SK-N-SH (cell line): ENCODE results near the gene SLC8A2. TPM values are rescaled to one million over a fixed set of nuclear protein-coding genes. Genes with fewer than 3 reads are reported as not detected.

Experiments
- CTCF ChIA-PET: fragments of 300-600, 350-600 bp; formaldehyde crosslinking; extraction: SDS; loops from one replicate; lab custom pipeline; 2021; lab: Yijun Ruan, JAX
- POLR2A ChIA-PET: fragments of 350-600 bp; sonication (Branson Sonifier 250); formaldehyde crosslinking; extraction: SDS; loops from one replicate; lab custom pipeline; 2020; ENCODE audit warnings: antibody characterized with exemption, inconsistent platforms; lab: Yijun Ruan, JAX
- DNase-seq: peaks from one replicate; pipeline ENCODE4 v3.0.0; 2012
- H2AFZ ChIP-seq: fragments of 200-600 bp; sonication (generic); 2 replicates; pipeline ENCODE4 v1.8.1; 2016; ENCODE audit warnings: antibody characterized with exemption, mild to moderate bottlenecking, low read depth
- H3F3A ChIP-seq: fragments of 200-600 bp; sonication (generic); replicated peaks from 2 replicates; pipeline ENCODE3; 2016; ENCODE audit warnings: antibody characterized with exemption, mild to moderate bottlenecking; ENCODE audit not compliant: insufficient read depth
- H3K27ac ChIP-seq, 2 experiments: fragments of 200-500 bp in 1 of 2; fragments of 200-600 bp in 1 of 2; sonication (Bioruptor generic) in 1 of 2; sonication (generic), shearing (Covaris generic) in 1 of 2; 2 replicates each; pipeline versions ENCODE4 v1.5.1 to v1.6.1; 2014 to 2016; ENCODE audit warnings: low read depth in 2 of 2, inconsistent platforms in 1 of 2, low read length in 1 of 2, mild to moderate bottlenecking in 1 of 2, mixed read lengths in 1 of 2
- H3K27me3 ChIP-seq: fragments of 200-600 bp; sonication (generic), shearing (Covaris generic); 2 replicates; pipeline ENCODE4 v1.6.1; 2016; ENCODE audit warnings: mixed run types; ENCODE audit not compliant: insufficient read depth
- H3K36me3 ChIP-seq, 2 experiments: fragments of 200-500 bp in 1 of 2; fragments of 200-600 bp in 1 of 2; sonication (Bioruptor generic) in 1 of 2; sonication (generic) in 1 of 2; replicated peaks in 1 of 2; 2 replicates each; pipeline versions ENCODE3 to v1.5.1; 2014 to 2016; ENCODE audit warnings: low read length in 1 of 2, mild to moderate bottlenecking in 1 of 2; ENCODE audit not compliant: insufficient read depth in 2 of 2, control insufficient read depth in 1 of 2
- H3K4me1 ChIP-seq, 2 experiments: fragments of 200-500 bp in 1 of 2; fragments of 200-600 bp in 1 of 2; sonication (Bioruptor generic) in 1 of 2; sonication (generic), shearing (Covaris generic) in 1 of 2; 2 replicates each; pipeline versions ENCODE4 v1.5.1 to v1.6.1; 2014 to 2016; ENCODE audit warnings: low read depth in 1 of 2, low read length in 1 of 2, mixed run types in 1 of 2; ENCODE audit not compliant: insufficient read depth in 2 of 2, control insufficient read depth in 1 of 2
- H3K4me2 ChIP-seq: fragments of 200-600 bp; sonication (generic), shearing (Covaris generic); 2 replicates; pipeline ENCODE4 v1.6.1; 2017; ENCODE audit warnings: mixed run types
- H3K4me3 ChIP-seq, 2 experiments: fragments of 200-500 bp in 1 of 2; fragments of 200-600 bp in 1 of 2; sonication (Bioruptor generic) in 1 of 2; sonication (generic), shearing (Covaris generic) in 1 of 2; 2 replicates each; pipeline versions ENCODE4 v1.5.1 to v1.8.1; 2014 to 2016; ENCODE audit warnings: low read depth in 2 of 2, inconsistent platforms in 1 of 2, low read length in 1 of 2, mild to moderate bottlenecking in 1 of 2, mixed read lengths in 1 of 2, moderate library complexity in 1 of 2
- H3K79me2 ChIP-seq: fragments of 200-600 bp; sonication (generic); 2 replicates; pipeline ENCODE4 v1.8.1; 2017; ENCODE audit warnings: mild to moderate bottlenecking; ENCODE audit not compliant: insufficient read depth
- H3K9ac ChIP-seq: fragments of 200-600 bp; sonication (generic); 2 replicates; pipeline ENCODE4 v1.6.1; 2017; ENCODE audit warnings: mixed run types
- H3K9me2 ChIP-seq: fragments of 200-600 bp; sonication (generic); 2 replicates; pipeline ENCODE4 v1.6.1; 2017; ENCODE audit warnings: mixed run types
- H3K9me3 ChIP-seq: fragments of 200-600 bp; sonication (generic); 2 replicates; pipeline ENCODE4 v1.6.1; 2017; ENCODE audit warnings: mixed run types, mild to moderate bottlenecking, moderate library complexity
- H4K20me1 ChIP-seq: fragments of 200-600 bp; sonication (generic); 2 replicates; pipeline ENCODE4 v1.6.1; 2017; ENCODE audit warnings: mild to moderate bottlenecking, mixed run types; ENCODE audit not compliant: insufficient read depth
- ELF1 ChIP-seq: IDR thresholded peaks from 2 replicates; pipeline ENCODE4 v1.4.0; 2012
- EP300 ChIP-seq, 2 experiments: IDR thresholded peaks; 2 replicates each; pipeline versions ENCODE4 v1.4.0 to v1.6.1; 2012; ENCODE audit warnings: borderline replicate concordance in 1 of 2, low read depth in 1 of 2, low read length in 1 of 2
- JUND ChIP-seq: IDR thresholded peaks from 2 replicates; pipeline ENCODE4 v1.4.0; 2012
- MXI1 ChIP-seq: IDR thresholded peaks from 2 replicates; pipeline ENCODE4 v1.6.1; 2012; ENCODE audit warnings: mild to moderate bottlenecking, low read depth, low read length, improper control_type of control experiment
- POLR2AphosphoS5 ChIP-seq: IDR thresholded peaks from 2 replicates; pipeline ENCODE4 v1.6.1; 2012; ENCODE audit warnings: low read depth, low read length
- RAD21 ChIP-seq: IDR thresholded peaks from 2 replicates; pipeline ENCODE4 v1.6.1; 2012; ENCODE audit warnings: mild to moderate bottlenecking, low read length
- RXRA ChIP-seq: IDR thresholded peaks from 2 replicates; pipeline ENCODE4 v1.4.0; 2012; ENCODE audit warnings: low read depth, mild to moderate bottlenecking, borderline replicate concordance
- SIN3A ChIP-seq: IDR thresholded peaks from 2 replicates; pipeline ENCODE4 v1.6.1; 2012; ENCODE audit warnings: low read depth, mild to moderate bottlenecking, low read length, moderate library complexity, borderline replicate concordance
- TAF1 ChIP-seq: IDR thresholded peaks from 2 replicates; pipeline ENCODE4 v1.6.1; 2012; ENCODE audit warnings: low read depth, mild to moderate bottlenecking, low read length, moderate library complexity, borderline replicate concordance
- TCF12 ChIP-seq: IDR thresholded peaks from 2 replicates; pipeline ENCODE4 v1.4.0; 2012
- TEAD4 ChIP-seq: IDR thresholded peaks from 2 replicates; pipeline ENCODE4 v1.4.0; 2012; ENCODE audit warnings: mild to moderate bottlenecking, borderline replicate concordance; ENCODE audit not compliant: insufficient read depth
- WGBS: methylation state at CpG from one replicate; pipeline ENCODE4 v1.1.6; 2017; ENCODE audit warnings: low lambda C conversion rate; 5-methylcytosine and 5-hydroxymethylcytosine counted together
- polyA plus RNA-seq, 3 experiments: library from polyadenylated mRNA; depleted of rRNA; stranded (reverse); fragments of >200 nt; gene quantifications; 2 replicates each; pipeline ENCODE4 v1.2.3, GENCODE V29; 2012
- TF ChIP-seq, protein P1 (sequence below): IDR thresholded peaks from 2 replicates; pipeline ENCODE4 v1.4.0; 2012; ENCODE audit warnings: low read depth, borderline replicate concordance
- TF ChIP-seq, protein P2 (sequence below): IDR thresholded peaks from 2 replicates; pipeline ENCODE4 v1.4.0; 2012; ENCODE audit warnings: low read depth

SLC8A2 gene
- polyA plus RNA-seq, 1 of the 3 experiments (the other 2 are of a cell fraction): 0.58 TPM

DNA sequence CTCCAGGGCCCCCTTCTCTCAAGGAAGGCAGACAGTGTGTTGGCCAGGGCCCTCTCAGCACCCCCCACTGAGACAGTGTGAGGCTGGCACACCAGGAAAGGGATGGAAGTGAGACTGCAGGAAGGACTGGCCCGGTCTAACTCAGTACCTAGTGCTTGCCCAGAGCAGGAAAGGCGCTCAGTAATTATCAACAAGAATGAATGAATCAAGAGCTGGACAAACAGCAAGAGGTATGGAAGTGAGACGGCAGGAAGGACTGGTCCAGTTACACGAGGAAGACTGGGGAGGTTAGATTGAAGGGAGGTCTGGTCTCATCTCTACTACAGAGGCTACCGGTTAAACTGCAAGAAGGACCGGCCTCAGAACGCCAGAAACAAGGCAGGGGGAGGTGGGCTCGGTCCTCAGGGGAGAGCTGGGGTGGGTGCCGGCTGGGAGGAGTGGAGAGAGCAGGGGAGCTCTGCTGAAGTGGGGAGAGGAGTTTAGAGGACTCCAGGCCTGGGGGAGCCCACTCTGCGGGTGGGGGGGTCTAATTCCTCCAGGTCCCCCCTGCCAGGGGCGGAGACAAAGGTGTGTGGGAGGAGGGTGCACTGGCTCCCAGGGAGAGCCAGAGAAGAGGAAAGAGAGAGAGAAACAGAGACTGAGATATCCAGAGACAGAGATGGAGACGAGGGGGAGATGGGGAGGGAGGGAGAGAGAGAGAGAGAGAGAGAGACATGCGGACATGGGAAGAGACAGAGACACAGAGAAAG, 1.1 kb downstream of the SLC8A2 start:
- Histone ChIP-seq H3K27me3 (peaks cover 6% of the 10 kb centered on the region; the same call in 1 of the 2 replicates), H3K9me2 (no peaks in the 10 kb centered on the region), H3K9me3 (no peaks in the 10 kb centered on the region), H3K4me1 (peaks cover 0 to 18% of the 10 kb centered on the region in 2 experiments; a peak in 1 of 4 replicates), H3K27ac (no peak overlapping the region), H3F3A (peaks cover 3% of the 10 kb centered on the region), H3K36me3 (no peaks in the 10 kb centered on the region), H3K79me2 (no peaks in the 10 kb centered on the region), H3K9ac (no peak overlapping the region), H4K20me1 (no peaks in the 10 kb centered on the region), H3K4me2 (no peak overlapping the region), H2AFZ (no peak overlapping the region), H3K4me3 (peak overlapping the region in 1 of 2 experiments; percentile 49; a peak in 1 of 4 replicates)
- no peak for DNase-seq
- TF ChIP-seq RAD21 (no peak), MXI1 (no peak), POLR2AphosphoS5 (no peak), TAF1 (no peak), RXRA (no peak), TCF12 (no peak)
- TF ChIP-seq, protein P1, sequence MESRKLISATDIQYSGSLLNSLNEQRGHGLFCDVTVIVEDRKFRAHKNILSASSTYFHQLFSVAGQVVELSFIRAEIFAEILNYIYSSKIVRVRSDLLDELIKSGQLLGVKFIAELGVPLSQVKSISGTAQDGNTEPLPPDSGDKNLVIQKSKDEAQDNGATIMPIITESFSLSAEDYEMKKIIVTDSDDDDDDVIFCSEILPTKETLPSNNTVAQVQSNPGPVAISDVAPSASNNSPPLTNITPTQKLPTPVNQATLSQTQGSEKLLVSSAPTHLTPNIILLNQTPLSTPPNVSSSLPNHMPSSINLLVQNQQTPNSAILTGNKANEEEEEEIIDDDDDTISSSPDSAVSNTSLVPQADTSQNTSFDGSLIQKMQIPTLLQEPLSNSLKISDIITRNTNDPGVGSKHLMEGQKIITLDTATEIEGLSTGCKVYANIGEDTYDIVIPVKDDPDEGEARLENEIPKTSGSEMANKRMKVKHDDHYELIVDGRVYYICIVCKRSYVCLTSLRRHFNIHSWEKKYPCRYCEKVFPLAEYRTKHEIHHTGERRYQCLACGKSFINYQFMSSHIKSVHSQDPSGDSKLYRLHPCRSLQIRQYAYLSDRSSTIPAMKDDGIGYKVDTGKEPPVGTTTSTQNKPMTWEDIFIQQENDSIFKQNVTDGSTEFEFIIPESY: no peak
- CTCF ChIA-PET: interaction anchor here (1.2 to 6.7 kb wide), 3 partner anchors 13 to 45 kb away, joined by 3 to 47 read pairs (median 14); partner anchors contain the start of gene KPTN
- 23% methylated on average over 13 of the region's 13 CpGs for WGBS
- POLR2A ChIA-PET: no interaction called here

DNA sequence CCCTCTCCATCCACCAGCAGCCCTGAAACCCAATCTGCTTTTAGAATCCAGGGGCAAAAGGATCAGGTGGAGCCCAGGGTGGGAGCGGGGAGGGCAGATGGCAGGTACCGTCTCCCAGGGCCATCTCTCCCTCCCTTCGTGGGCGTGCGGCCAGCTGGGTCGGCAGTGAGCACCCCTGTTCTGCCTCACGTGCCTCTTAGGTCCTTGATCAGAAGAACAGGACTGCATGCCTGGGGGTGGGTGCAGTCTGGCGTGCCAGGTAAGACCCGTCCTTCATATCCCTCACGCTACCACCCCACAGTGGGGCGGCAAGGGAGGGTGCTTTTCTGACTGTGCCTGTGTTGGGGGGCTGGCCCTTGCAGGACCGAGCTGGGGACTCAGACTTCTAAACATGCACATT, 2.0 kb downstream of the SLC8A2 start:
- Histone ChIP-seq H3K9ac (no peak overlapping the region), H3K27ac (no peak overlapping the region), H3K4me2 (no peak overlapping the region), H3K36me3 (no peaks in the 10 kb centered on the region), H2AFZ (no peak overlapping the region), H3K27me3 (peaks cover 6% of the 10 kb centered on the region; the same call in 1 of the 2 replicates), H4K20me1 (no peaks in the 10 kb centered on the region), H3K4me1 (peaks cover 0 to 18% of the 10 kb centered on the region in 2 experiments; a peak in 1 of 4 replicates), H3K9me2 (no peaks in the 10 kb centered on the region), H3F3A (peaks cover 3% of the 10 kb centered on the region), H3K9me3 (no peaks in the 10 kb centered on the region), H3K4me3 (no peak overlapping the region), H3K79me2 (no peaks in the 10 kb centered on the region)
- ChIA-PET POLR2A (no interaction called here), CTCF (interaction anchor here (1.2 to 6.7 kb wide), 3 partner anchors 14 to 46 kb away, joined by 3 to 47 read pairs (median 14); partner anchors contain the start of gene KPTN)
- whole genome bisulfite sequencing: 51% methylated on average over 10 of the region's 12 CpGs
- no peak for DNase-seq
- TF ChIP-seq ELF1: no peak
- TF ChIP-seq TAF1: no peak
- TF ChIP-seq, protein P2, sequence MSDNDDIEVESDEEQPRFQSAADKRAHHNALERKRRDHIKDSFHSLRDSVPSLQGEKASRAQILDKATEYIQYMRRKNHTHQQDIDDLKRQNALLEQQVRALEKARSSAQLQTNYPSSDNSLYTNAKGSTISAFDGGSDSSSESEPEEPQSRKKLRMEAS: no peak
- TF ChIP-seq POLR2AphosphoS5: no peak
- TF ChIP-seq TEAD4: no peak
- TF ChIP-seq EP300 (IDR thresholded peaks at IDR 0.05; ENCODE audit: borderline replicate concordance in 1 of 2, low read depth in 1 of 2, low read length in 1 of 2): no peak
- TF ChIP-seq SIN3A: no peak
- no peak for TF ChIP-seq JUND
